AG04450 (cell line): ENCODE data around the gene PIK3R5. TPM values are rescaled to one million over a fixed set of nuclear protein-coding genes. Genes with fewer than 3 reads are reported as not detected.

ENCODE experiments used
- CTCF ChIA-PET: fragments of 300-600, 350-600 bp; formaldehyde crosslinking; extraction: SDS; loops from one replicate; lab custom pipeline; 2022; ENCODE audit warnings: antibody characterized with exemption, inconsistent platforms; lab: Charles Lee
- POLR2A ChIA-PET: fragments of 350-600 bp; formaldehyde crosslinking; extraction: SDS; loops from one replicate; lab custom pipeline; 2021; ENCODE audit warnings: antibody characterized with exemption, inconsistent platforms; lab: Yijun Ruan, JAX
- DNase-seq: peaks from one replicate; pipeline ENCODE4 v3.0.0-alpha.2; 2011; ENCODE audit warnings: low read depth, low spot score
- H3K27ac ChIP-seq: one replicate; pipeline ENCODE4 v1.5.1; 2012; ENCODE audit warnings: low read depth, low read length, control low read depth
- H3K27me3 ChIP-seq: one replicate; pipeline ENCODE4 v1.6.0; 2012; ENCODE audit warnings: low read length; ENCODE audit not compliant: control insufficient read depth, insufficient read depth
- H3K4me3 ChIP-seq: 2 replicates; pipeline ENCODE4 v1.5.1; 2011; ENCODE audit warnings: mild to moderate bottlenecking, low read depth, low read length, control low read depth
- H3K9me3 ChIP-seq: 2 replicates; pipeline ENCODE4 v1.5.1; 2012; ENCODE audit warnings: low read length; ENCODE audit not compliant: control insufficient read depth, insufficient read depth
- polyA plus RNA-seq: library from polyadenylated mRNA; depleted of rRNA; stranded (reverse); fragments of >200 nt; gene quantifications from 2 replicates; pipeline ENCODE4 v1.2.3, GENCODE V29; 2011
- TF ChIP-seq, protein P1 (sequence below): IDR thresholded peaks from 2 replicates; pipeline ENCODE4 v1.5.1; 2011; ENCODE audit warnings: low read depth, low read length, control low read depth, inconsistent platforms

Gene PIK3R5
- polyA plus RNA-seq, 1 experiment = not detected

- Histone ChIP-seq H3K27me3 (no peaks in the 10 kb centered on the region), H3K27ac (no peak overlapping the region), H3K9me3 (peaks cover 5% of the 10 kb centered on the region; the same call in 1 of the 2 replicates), H3K4me3 (no peak overlapping the region)
- TF ChIP-seq, protein P1, sequence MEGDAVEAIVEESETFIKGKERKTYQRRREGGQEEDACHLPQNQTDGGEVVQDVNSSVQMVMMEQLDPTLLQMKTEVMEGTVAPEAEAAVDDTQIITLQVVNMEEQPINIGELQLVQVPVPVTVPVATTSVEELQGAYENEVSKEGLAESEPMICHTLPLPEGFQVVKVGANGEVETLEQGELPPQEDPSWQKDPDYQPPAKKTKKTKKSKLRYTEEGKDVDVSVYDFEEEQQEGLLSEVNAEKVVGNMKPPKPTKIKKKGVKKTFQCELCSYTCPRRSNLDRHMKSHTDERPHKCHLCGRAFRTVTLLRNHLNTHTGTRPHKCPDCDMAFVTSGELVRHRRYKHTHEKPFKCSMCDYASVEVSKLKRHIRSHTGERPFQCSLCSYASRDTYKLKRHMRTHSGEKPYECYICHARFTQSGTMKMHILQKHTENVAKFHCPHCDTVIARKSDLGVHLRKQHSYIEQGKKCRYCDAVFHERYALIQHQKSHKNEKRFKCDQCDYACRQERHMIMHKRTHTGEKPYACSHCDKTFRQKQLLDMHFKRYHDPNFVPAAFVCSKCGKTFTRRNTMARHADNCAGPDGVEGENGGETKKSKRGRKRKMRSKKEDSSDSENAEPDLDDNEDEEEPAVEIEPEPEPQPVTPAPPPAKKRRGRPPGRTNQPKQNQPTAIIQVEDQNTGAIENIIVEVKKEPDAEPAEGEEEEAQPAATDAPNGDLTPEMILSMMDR = no peak
- no peak for DNase-seq
- ChIA-PET CTCF (no interaction called here), POLR2A (no interaction called here)
Observed at GRCh38 chr17:8837563-8838075, 127.9 kb downstream of the PIK3R5 start.

GRCh38 chr17:8836821-8837562, 128.5 kb downstream of the PIK3R5 start:
- H3K9me3 ChIP-seq = peaks cover 6% of the 10 kb centered on the region; the same call in 1 of the 2 replicates
- no peaks in the 10 kb centered on the region for H3K27me3 ChIP-seq
- TF ChIP-seq, protein P1 = no peak
- no peak overlapping the region for H3K27ac ChIP-seq
- CTCF ChIA-PET = no interaction called here
- no peak overlapping the region for H3K4me3 ChIP-seq
- no peak for DNase-seq
- POLR2A ChIA-PET = interaction anchor here (0.5 kb wide), 1 partner anchor 78 kb away, joined by 3 read pairs; no protein-coding TSS in a partner anchor

- H3K9me3 ChIP-seq = peaks cover 6% of the 10 kb centered on the region; the same call in 1 of the 2 replicates
- no peaks in the 10 kb centered on the region for H3K27me3 ChIP-seq
- ChIA-PET POLR2A (no interaction called here), CTCF (no interaction called here)
- no peak overlapping the region for H3K4me3 ChIP-seq
- TF ChIP-seq, protein P1 = no peak
- no peak for DNase-seq
- H3K27ac ChIP-seq = no peak overlapping the region
Observed at GRCh38 chr17:8835631-8836364, 129.7 kb downstream of the PIK3R5 start.

- Histone ChIP-seq H3K27ac (no peak overlapping the region), H3K9me3 (peaks cover 6% of the 10 kb centered on the region; the same call in 1 of the 2 replicates), H3K4me3 (no peak overlapping the region), H3K27me3 (no peaks in the 10 kb centered on the region)
- TF ChIP-seq, protein P1 = no peak
- no peak for DNase-seq
- CTCF ChIA-PET = no interaction called here
- POLR2A ChIA-PET = no interaction called here
Observed at GRCh38 chr17:8835106-8835505, 130.4 kb downstream of the PIK3R5 start.
